CD4-positive, alpha-beta T cell treated with Interferon alpha-2 for 1 hour (primary cell): Measurements from ENCODE around the gene CDK19.
"Not testable (repeated sequence)": the region's sequence is repeated elsewhere in the genome, so short reads cannot be mapped to it uniquely, and the experiment has no call there.

Experiments
- DNase-seq, 2 donors: peaks; one replicate each; pipeline ENCODE4 v3.0.0-alpha.2; 2020 to 2022

CDK19 gene

GRCh38 chr6:110815411-110816409, at the start of gene CDK19:
CDK19 (minus strand) TSS chr6:110815469; CDS start chr6:110815136, 333 bp downstream.
- peak; percentile 99 for DNase-seq

DNA sequence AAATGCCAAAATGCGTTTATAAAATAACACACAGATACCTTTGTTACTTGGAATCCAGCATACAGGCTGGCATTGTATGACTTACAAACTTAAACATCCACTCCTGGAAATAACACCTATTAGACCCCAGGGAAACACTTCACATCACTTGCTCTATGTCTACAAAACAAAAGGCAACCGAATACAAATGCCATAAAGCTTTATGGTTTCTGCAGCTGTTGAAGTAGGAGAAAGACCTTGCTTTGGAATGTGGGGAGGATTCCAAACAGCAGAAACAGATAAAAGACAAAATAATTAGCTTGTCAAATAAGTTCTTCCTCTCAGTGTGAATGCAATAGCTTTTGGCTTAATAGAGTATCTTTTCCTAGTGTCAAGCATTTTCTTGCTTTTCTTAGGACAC, 49.6 kb upstream of the CDK19 start:
- no peak for DNase-seq

DNA sequence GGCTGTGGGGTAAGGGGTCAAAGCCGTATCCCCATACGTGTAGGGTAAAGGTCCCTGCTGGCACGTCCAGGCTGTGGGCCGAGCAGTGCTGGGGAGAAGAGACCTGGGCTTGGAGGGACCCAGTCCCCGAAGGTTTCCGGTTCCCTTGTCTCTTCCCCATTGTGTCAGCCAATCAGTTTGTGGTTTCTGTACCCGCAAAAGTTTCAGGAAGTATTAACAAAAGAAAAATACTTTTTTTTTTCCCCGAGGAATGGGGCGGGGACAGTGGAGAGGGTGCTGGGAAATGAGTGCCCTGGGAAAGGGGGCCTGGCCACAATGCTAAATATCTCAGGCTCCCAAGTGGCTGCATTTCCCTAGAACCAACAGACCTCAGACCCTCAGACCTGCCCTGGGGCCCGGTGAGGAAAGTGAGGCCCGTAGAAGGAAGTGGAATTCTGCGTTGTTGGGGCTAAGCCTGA, 44.1 kb upstream of the CDK19 start:
- peak; percentile 14 to 29 for DNase-seq

DNA sequence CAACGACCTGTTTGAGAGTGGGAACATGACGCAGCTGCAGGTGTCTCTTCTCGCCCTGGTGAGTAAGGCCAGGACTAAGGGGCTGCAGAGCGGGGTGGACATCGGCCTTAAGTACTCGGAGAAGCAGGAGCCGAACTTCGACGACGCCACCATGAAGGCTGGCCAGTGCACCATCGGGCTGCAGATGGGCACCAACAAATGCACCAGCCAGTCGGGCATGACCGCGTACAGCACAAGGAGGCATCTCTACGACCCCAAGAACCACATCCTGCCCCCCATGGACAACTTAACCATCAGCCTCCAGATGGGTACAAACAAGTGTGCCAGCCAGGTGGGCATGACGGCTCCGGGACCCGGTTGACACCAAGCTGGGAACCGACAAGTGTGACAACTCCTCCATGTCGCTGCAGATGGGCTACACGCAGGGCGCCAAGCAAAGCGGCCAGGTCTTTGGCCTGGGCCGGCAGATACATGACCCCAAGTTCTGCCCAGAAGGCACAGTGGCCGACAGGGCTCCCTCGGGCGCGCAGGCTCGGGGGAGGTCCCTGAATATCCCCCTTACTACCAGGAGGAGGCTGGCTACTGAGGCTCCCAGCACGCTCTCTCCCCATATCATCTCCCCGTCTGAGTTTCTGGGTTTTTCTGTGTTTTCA, 43.4 kb upstream of the CDK19 start:
- no peak for DNase-seq

- DNase-seq = no peak
Observed at GRCh38 chr6:110858016-110858415, 42.7 kb upstream of the CDK19 start.

DNA sequence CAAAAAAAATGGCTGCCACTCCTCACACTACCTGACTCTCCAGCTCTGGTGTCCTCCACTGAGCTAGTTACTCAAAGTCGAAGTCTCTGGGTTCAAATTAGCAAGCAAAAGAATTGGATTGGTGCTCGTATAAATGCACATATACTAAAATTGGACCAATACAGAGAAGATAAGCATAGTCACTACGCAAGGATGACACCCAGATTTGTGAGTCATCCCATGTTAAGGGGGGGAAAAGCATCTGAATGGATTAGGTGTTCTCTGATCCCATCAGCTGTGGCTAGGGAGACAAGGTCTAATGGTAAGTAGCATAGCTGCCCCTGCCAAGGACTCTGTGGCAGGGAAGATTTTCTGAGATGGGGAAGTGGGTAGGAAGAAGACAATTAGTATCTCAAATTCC, 41.0 kb upstream of the CDK19 start:
- no peak for DNase-seq

GRCh38 chr6:110853754-110854477, 38.6 kb upstream of the CDK19 start:
- DNase-seq = no peak

DNA sequence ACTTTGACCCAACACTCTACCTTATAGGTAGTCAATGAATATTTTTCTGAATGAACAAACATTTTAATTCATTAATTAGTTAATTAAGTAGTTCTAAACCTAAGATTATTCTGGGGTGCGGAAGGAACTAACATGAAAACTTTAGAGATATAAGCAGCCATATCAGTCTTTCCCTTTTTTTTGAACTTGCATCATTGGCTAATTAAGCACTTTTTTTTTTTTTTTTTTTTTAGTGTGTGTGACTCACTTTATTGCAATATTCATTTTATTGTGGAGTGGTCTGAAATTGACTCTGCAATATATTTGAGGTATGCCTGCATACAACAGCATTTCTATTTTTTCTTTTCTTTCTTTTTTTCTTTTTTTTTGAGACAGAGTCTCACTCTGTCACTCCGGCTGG, 37.5 kb upstream of the CDK19 start:
- no peak for DNase-seq

- no peak for DNase-seq
Observed at GRCh38 chr6:110849781-110850180, 34.5 kb upstream of the CDK19 start.

GRCh38 chr6:110841266-110841665, 26.0 kb upstream of the CDK19 start:
- no peak for DNase-seq

DNA sequence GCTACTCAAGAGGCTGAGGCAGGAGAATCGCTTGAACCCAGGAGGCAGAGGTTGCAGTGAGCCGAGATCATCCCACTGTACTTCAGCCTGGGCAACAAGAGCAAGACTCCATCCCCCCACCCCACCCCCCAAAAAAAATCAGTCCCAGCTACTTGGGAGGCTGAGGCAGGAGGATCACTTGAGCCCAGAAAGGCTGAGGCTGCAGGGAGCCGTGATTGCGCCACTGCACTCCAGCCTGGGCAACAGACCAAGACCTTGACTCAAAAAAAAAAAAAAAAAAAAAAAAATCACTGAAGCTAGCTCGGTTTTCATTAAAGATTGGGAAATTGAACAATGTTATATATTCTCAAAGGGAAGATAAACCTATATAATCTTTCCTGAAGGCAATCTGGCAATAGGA, 20.5 kb upstream of the CDK19 start:
- DNase-seq = not testable (repeated sequence)

GRCh38 chr6:110833831-110834230, 18.6 kb upstream of the CDK19 start:
- no peak for DNase-seq

DNA sequence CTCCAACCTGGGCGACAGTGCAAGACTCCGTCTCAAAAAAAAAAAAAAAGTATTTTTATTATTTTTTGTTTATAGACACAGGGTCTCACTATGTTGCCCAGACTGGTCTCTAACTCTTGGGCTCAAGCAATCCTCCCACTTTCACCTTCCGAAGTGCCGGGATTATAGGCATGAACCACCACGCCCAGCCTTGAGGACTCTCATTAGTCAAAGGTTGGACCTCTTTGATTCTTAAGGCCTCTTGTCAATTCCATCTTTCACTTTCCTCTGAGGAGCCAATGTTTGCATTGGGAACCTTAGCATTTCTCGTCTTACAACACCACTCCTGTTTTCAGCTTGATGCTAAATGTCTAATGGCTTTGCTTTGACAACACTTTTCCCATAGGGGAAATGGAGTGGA, 16.1 kb upstream of the CDK19 start:
- no peak for DNase-seq

GRCh38 chr6:110828396-110828795, 13.1 kb upstream of the CDK19 start:
- no peak for DNase-seq

DNA sequence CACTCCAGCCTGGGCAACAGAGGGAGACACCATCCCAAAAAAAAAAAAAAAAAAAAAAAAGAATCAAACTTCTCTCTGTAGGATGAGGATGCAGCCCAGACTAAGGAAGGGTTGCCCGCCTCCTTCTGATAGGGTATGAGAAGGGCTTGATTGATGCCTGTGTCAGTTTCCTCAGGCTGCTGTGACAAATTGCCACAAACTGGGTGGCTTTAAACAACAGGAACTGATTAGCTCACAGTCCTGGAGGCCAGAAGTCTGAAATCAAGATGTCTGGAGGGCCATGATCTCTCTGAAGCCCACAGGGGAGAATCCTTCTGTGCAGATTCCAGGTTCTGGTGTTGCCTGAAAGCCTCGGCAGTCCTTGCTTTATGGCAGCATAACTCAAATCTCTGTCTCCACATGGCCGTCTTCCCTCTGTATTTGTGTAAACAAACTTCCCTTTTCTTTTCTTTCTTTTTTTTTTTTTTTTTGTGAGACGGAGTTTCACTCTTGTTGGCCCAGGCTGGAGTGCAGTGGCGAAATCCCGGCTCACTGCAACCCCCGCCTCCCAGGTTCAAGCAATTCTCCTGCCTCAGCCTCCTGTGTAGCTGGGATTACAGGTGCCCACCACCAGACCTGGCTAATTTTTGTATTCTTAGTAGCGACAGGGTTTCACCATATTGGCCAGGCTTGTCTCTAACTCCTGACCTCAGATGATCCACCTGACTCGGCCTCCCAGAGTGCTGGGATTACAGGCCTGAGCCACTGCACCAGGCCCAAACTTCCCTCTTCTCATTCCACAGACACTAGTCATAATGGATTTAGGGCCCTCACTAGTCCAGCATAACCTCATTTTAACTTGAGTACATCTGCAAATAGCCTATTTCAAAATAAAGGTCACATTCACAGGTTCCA, 11.2 kb upstream of the CDK19 start:
- DNase-seq = peak in 1 of 2 donors; percentile 22

GRCh38 chr6:110823146-110823545, 7.9 kb upstream of the CDK19 start:
- no peak for DNase-seq

GRCh38 chr6:110822249-110822648, 7.0 kb upstream of the CDK19 start:
- no peak for DNase-seq

DNA sequence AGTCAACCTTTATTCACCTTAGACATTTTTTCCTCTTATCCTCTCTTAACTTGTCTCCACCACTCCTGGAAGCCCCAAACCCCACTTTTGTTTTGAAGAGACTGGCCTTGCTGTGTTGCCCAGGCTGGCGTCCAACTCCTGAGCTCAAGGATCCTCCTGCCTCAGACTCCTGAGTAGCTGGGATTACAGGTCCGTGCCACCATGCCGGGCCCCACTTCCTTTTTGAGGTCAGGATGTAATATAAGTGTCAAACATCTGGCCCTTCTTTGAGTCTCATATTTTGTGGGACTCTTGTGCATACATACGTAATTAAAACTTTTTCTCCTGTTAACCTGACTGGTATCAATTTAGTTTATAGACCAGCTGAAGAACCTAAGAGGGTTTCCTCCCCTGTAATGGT, 1.4 kb upstream of the CDK19 start:
- peak in 1 of 2 donors; percentile 3 for DNase-seq

- no peak for DNase-seq
Observed at GRCh38 chr6:110815015-110815410, 256 bp downstream of the CDK19 start.

DNA sequence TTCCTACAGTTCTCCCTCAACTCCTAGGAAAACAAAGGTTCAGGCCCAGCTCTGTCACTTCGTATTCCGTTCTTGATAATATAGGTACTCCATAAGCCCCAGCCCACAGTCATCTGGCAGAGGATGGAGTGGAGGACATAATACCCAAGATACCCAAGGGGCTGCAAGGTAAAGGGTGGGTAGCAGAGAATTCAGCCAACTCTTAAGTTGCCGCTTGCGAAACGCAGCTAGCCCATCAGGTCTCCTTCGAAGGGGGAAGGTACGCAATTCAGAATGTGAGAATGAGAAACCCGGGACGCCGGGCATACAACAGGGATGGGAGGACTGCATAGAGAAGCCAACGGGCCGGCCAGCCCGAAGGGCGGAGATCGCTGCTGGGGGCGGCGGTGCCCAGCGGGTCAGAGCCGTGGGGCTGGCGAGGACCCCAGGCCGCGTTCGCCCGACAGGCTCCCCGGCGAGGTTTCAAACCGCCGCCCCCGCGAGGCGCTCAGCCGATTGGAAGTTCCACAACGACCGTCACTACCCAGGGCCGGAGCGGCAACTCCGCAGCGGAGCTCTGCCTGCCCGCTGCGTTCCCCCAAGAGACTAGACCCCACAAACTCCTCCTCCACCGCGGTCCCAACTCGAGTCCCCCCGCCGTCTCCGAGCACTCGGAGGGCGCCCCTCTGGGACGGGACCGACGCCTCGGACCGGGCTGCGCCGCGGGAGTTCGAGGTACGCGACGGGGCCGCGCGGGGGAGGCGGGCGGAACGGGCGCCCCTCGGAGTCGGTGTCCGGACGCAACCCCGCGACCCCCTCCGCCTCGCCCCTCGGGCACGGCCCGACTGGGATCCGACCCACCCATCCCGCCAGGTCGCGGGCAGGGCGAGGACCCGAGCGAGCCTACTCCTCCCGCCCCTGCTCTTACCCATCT, 911 bp downstream of the CDK19 start:
- DNase-seq = peak; percentile 46 to 58
